H9 (cell line): ENCODE measurements around the gene CHST15. TPM values are rescaled to one million over a fixed set of nuclear protein-coding genes. Genes with fewer than 3 reads are reported as not detected.

Experiments
- DNase-seq: peaks from one replicate; pipeline ENCODE4 v3.0.0-alpha.2; 2017
- H2AFZ ChIP-seq: one replicate; pipeline ENCODE4 v1.6.1; 2013; ENCODE audit warnings: mild to moderate bottlenecking, low read length, control low read depth, moderate library complexity
- H2AK5ac ChIP-seq: 2 replicates; pipeline ENCODE4 v1.6.1; 2013; ENCODE audit warnings: low read length, control low read depth, mixed read lengths; ENCODE audit not compliant: insufficient read length
- H2BK120ac ChIP-seq: one replicate; pipeline ENCODE4 v1.6.1; 2013; ENCODE audit warnings: low read depth, mild to moderate bottlenecking, low read length, control low read depth, inconsistent platforms; ENCODE audit not compliant: poor library complexity, severe bottlenecking
- H2BK12ac ChIP-seq: 2 replicates; pipeline ENCODE4 v1.6.1; 2013; ENCODE audit warnings: low read length, control low read depth, mixed read lengths, low read depth; ENCODE audit not compliant: insufficient read length
- H2BK15ac ChIP-seq: 2 replicates; pipeline ENCODE4 v1.6.1; 2013; ENCODE audit warnings: low read depth, low read length, control low read depth
- H2BK20ac ChIP-seq: one replicate; pipeline ENCODE4 v1.6.1; 2013; ENCODE audit warnings: low read depth, mild to moderate bottlenecking, low read length, control low read depth, inconsistent platforms; ENCODE audit not compliant: poor library complexity, severe bottlenecking
- H2BK5ac ChIP-seq: 2 replicates; pipeline ENCODE4 v1.6.1; 2013; ENCODE audit warnings: low read length, control low read depth, mixed read lengths; ENCODE audit not compliant: insufficient read length
- H3K14ac ChIP-seq: 2 replicates; pipeline ENCODE4 v1.6.1; 2013; ENCODE audit warnings: low read length, control low read depth; ENCODE audit not compliant: insufficient read depth
- H3K18ac ChIP-seq: 2 replicates; pipeline ENCODE4 v1.6.1; 2013; ENCODE audit warnings: low read depth, mild to moderate bottlenecking, mixed read lengths, low read length, control low read depth; ENCODE audit not compliant: insufficient read length
- H3K23ac ChIP-seq: 2 replicates; pipeline ENCODE4 v1.6.1; 2013; ENCODE audit warnings: low read length, control low read depth, mixed read lengths, low read depth; ENCODE audit not compliant: insufficient read length
- H3K23me2 ChIP-seq: 2 replicates; pipeline ENCODE4 v1.6.1; 2013; ENCODE audit warnings: low read depth, mild to moderate bottlenecking, mixed read lengths, low read length, control low read depth; ENCODE audit not compliant: insufficient read length, poor library complexity, severe bottlenecking
- H3K27ac ChIP-seq: 2 replicates; pipeline ENCODE4 v1.5.1; 2013; ENCODE audit warnings: low read length, control low read depth, mixed read lengths, low read depth; ENCODE audit not compliant: insufficient read length
- H3K27me3 ChIP-seq: 2 replicates; pipeline ENCODE4 v1.6.1; 2013; ENCODE audit warnings: low read length, control low read depth, inconsistent platforms; ENCODE audit not compliant: insufficient read depth
- H3K4ac ChIP-seq: 2 replicates; pipeline ENCODE4 v1.6.1; 2013; ENCODE audit warnings: low read depth, mild to moderate bottlenecking, control low read depth, inconsistent platforms, low read length, moderate library complexity
- H3K4me1 ChIP-seq: 2 replicates; pipeline ENCODE4 v1.6.1; 2013; ENCODE audit warnings: low read length, control low read depth, inconsistent platforms; ENCODE audit not compliant: insufficient read depth
- H3K4me2 ChIP-seq: 2 replicates; pipeline ENCODE4 v1.6.1; 2013; ENCODE audit warnings: low read length, control low read depth, mixed read lengths; ENCODE audit not compliant: insufficient read length, insufficient read depth
- H3K56ac ChIP-seq: 2 replicates; pipeline ENCODE4 v1.6.1; 2013; ENCODE audit warnings: low read depth, mild to moderate bottlenecking, mixed read lengths, low read length, control low read depth; ENCODE audit not compliant: insufficient read length
- H3K79me1 ChIP-seq: 2 replicates; pipeline ENCODE4 v1.6.1; 2013; ENCODE audit warnings: low read depth, mild to moderate bottlenecking, moderate library complexity, low read length, control low read depth, inconsistent platforms; ENCODE audit not compliant: insufficient read depth, poor library complexity, severe bottlenecking
- H3K79me2 ChIP-seq: 2 replicates; pipeline ENCODE4 v1.6.1; 2013; ENCODE audit warnings: low read length, control low read depth, inconsistent platforms; ENCODE audit not compliant: insufficient read depth
- H3K9ac ChIP-seq: 2 replicates; pipeline ENCODE4 v1.6.1; 2013; ENCODE audit warnings: low read length, control low read depth, mixed read lengths; ENCODE audit not compliant: insufficient read length; ENCODE audit errors: extremely low read depth
- H3K9me3 ChIP-seq: one replicate; pipeline ENCODE4 v1.6.1; 2013; ENCODE audit warnings: low read depth, low read length, inconsistent platforms; ENCODE audit not compliant: control insufficient read depth
- H3T11ph ChIP-seq: one replicate; pipeline ENCODE4 v1.6.1; 2013; ENCODE audit warnings: mild to moderate bottlenecking, low read length, control low read depth, inconsistent platforms
- H4K20me1 ChIP-seq: one replicate; pipeline ENCODE4 v1.6.1; 2013; ENCODE audit not compliant: control insufficient read depth, insufficient read length, insufficient read depth
- H4K5ac ChIP-seq: 2 replicates; pipeline ENCODE4 v1.6.1; 2013; ENCODE audit warnings: low read depth, mild to moderate bottlenecking, mixed read lengths, low read length, control low read depth; ENCODE audit not compliant: insufficient read length
- H4K8ac ChIP-seq: replicated peaks from 2 replicates; pipeline ENCODE4 v1.6.1; 2013; ENCODE audit warnings: low read length, control low read depth, mixed read lengths, low read depth; ENCODE audit not compliant: insufficient read length
- H4K91ac ChIP-seq: 2 replicates; pipeline ENCODE4 v1.6.1; 2013; ENCODE audit warnings: low read depth, mild to moderate bottlenecking, moderate library complexity, mixed read lengths, low read length, control low read depth; ENCODE audit not compliant: insufficient read length
- H3K27ac Mint-ChIP-seq, 3 experiments: 2 replicates in 2 of 3; 3 replicates in 1 of 3; pipeline ENCODE4 v1.8.0; 2020 to 2021; ENCODE audit warnings: mixed read lengths in 3 of 3, mild to moderate bottlenecking in 1 of 3, moderate library complexity in 1 of 3
- H3K27me3 Mint-ChIP-seq: 2 replicates; pipeline ENCODE4 v1.8.0; 2021; ENCODE audit warnings: low read depth, mild to moderate bottlenecking, moderate library complexity, mixed read lengths
- H3K36me3 Mint-ChIP-seq, 3 experiments: 2 replicates in 2 of 3; 3 replicates in 1 of 3; pipeline ENCODE4 v1.8.0; 2020 to 2021; ENCODE audit warnings: low read depth in 3 of 3, mixed read lengths in 3 of 3; ENCODE audit not compliant: insufficient read depth in 1 of 3
- H3K4me1 Mint-ChIP-seq, 2 experiments: 2 replicates each; pipeline ENCODE4 v1.8.0; 2020; ENCODE audit warnings: mixed read lengths in 2 of 2
- H3K4me3 Mint-ChIP-seq, 2 experiments: 2 replicates in 1 of 2; 3 replicates in 1 of 2; pipeline ENCODE4 v1.8.0; 2020 to 2021; ENCODE audit warnings: mild to moderate bottlenecking in 2 of 2, mixed read lengths in 2 of 2, moderate library complexity in 1 of 2
- H3K9me3 Mint-ChIP-seq, 2 experiments: 2 replicates in 1 of 2; 3 replicates in 1 of 2; pipeline ENCODE4 v1.8.0; 2020; ENCODE audit warnings: mild to moderate bottlenecking in 2 of 2, mixed read lengths in 2 of 2, moderate library complexity in 1 of 2
- WGBS: extraction: QIAGEN DNeasy Blood & Tissue Kit; methylation state at CpG from one replicate; pipeline ENCODE4 v1.1.7; 2013; ENCODE audit warnings: missing lambda C conversion rate, low lambda C conversion rate, mixed read lengths; ENCODE audit not compliant: insufficient read length; ENCODE audit errors: extremely low coverage; 5-methylcytosine and 5-hydroxymethylcytosine counted together
- total RNA-seq: library from RNA; stranded (reverse); gene quantifications from 2 replicates; pipeline ENCODE4 v1.2.1, GENCODE V29; 2021
- TF ChIP-seq, protein P1 (sequence below): fragments of 200-600 bp; sonication (generic); conservative IDR thresholded peaks from 3 replicates; pipeline ENCODE4 v1.8.0; 2021; ENCODE audit warnings: antibody characterized with exemption, mild to moderate bottlenecking

The CHST15 gene
- total RNA-seq, 1 experiment from 2014 or later: 8.7 TPM

DNA sequence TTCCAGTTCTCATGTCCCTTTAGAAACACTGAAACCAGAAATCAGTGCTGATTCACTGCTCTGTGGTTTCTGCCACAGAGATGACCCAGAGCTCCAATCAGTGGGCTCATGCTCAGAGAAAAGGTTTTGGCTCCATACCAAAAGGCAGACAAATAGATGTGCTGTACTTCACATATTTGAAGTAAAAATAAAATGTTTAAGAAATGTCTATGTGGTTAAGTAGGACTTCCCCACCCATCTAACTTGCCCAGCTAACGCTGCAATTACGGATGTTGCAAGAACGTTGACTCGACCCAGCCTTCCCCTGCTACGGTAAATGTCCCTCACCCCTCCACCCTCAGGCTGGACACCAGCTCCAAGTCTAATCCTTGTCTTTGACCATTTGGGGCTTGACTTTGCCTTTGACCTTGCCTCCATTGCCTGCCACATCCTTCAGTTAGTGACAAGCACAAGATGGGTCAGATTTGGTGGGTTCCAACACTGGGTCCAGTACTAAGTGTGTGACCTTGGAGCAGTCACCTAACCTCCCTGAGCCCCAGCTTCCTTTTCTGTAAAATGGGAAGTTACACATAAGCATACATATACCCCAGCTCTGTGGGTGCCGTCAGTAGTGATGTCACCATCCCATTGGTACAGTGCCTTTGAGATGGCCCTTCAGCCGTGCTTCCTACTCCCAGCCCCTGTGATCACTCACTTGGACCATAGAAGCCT is 95.8 kb downstream of the CHST15 start:
- Histone ChIP-seq H3K4ac (no peak overlapping the region), H3T11ph (no peak overlapping the region), H3K9ac (no peak overlapping the region), H3K14ac (no peak overlapping the region), H3K27ac (no peak overlapping the region), H2AK5ac (no peak overlapping the region), H3K18ac (no peak overlapping the region), H2BK120ac (no peak overlapping the region), H4K8ac (no peak overlapping the region), H4K20me1 (no peaks in the 10 kb centered on the region), H3K23me2 (peaks cover 6% of the 10 kb centered on the region), H2BK20ac (no peak overlapping the region), H2BK15ac (no peak overlapping the region), H3K79me1 (no peaks in the 10 kb centered on the region), H4K5ac (no peak overlapping the region), H3K56ac (no peak overlapping the region), H2AFZ (no peak overlapping the region), H2BK12ac (no peak overlapping the region), H3K9me3 (no peaks in the 10 kb centered on the region), H3K23ac (no peak overlapping the region), H3K4me2 (no peak overlapping the region), H3K27me3 (no peaks in the 10 kb centered on the region; the same call in 1 of the 2 replicates), H4K91ac (no peak overlapping the region), H3K4me1 (no peaks in the 10 kb centered on the region), H3K79me2 (no peaks in the 10 kb centered on the region), H2BK5ac (no peak overlapping the region)
- Mint-ChIP-seq H3K27ac (no peak overlapping the region), H3K27me3 (peaks cover 23% of the 10 kb centered on the region), H3K36me3 (no peaks in the 10 kb centered on the region; a peak in 1 of 7 replicates), H3K9me3 (no peaks in the 10 kb centered on the region; a peak in 1 of 5 replicates), H3K4me1 (peaks cover 20 to 30% of the 10 kb centered on the region in 2 experiments), H3K4me3 (no peak overlapping the region)
- WGBS: no CpG with 5 or more reads among the region's 7 CpGs
- no peak for DNase-seq
- TF ChIP-seq, protein P1, sequence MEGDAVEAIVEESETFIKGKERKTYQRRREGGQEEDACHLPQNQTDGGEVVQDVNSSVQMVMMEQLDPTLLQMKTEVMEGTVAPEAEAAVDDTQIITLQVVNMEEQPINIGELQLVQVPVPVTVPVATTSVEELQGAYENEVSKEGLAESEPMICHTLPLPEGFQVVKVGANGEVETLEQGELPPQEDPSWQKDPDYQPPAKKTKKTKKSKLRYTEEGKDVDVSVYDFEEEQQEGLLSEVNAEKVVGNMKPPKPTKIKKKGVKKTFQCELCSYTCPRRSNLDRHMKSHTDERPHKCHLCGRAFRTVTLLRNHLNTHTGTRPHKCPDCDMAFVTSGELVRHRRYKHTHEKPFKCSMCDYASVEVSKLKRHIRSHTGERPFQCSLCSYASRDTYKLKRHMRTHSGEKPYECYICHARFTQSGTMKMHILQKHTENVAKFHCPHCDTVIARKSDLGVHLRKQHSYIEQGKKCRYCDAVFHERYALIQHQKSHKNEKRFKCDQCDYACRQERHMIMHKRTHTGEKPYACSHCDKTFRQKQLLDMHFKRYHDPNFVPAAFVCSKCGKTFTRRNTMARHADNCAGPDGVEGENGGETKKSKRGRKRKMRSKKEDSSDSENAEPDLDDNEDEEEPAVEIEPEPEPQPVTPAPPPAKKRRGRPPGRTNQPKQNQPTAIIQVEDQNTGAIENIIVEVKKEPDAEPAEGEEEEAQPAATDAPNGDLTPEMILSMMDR: no peak
